ENCODE results near the gene CLDN7. TPM values are rescaled to one million over a fixed set of nuclear protein-coding genes. Genes with fewer than 3 reads are reported as not detected.
A peak's percentile ranks its signal among the peaks of the same experiment; 100 is the strongest.

The CLDN7 gene
- total RNA-seq, 1 experiment from 2014 or later = 286 TPM

DNA sequence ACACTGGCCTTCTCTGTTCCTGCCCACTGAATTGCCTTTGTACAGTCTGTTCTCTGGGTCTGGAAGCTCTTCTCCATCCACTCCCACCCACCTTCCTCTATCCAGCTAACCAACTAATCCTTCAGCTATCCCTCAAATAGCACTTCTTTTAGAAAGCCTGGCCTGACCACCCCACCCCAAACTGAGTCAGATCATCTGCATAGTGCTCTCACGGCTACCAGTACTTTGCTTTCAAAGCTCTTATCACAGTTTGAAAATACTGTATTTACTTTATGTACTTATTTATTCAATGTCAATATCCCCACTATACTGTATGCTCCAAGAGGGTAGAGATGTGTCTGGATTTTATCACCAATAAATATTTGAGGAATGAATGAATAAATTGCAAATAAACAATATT lies 4.5 kb upstream of the CLDN7 start (continued):
- TF ChIP-seq RAD21 (IDR thresholded peaks at IDR 0.05; ENCODE audit: low read depth) = no peak
- TF ChIP-seq EZH2phosphoT487 (IDR thresholded peaks at IDR 0.05; ENCODE audit: borderline replicate concordance) = no peak
- TF ChIP-seq, protein P1, sequence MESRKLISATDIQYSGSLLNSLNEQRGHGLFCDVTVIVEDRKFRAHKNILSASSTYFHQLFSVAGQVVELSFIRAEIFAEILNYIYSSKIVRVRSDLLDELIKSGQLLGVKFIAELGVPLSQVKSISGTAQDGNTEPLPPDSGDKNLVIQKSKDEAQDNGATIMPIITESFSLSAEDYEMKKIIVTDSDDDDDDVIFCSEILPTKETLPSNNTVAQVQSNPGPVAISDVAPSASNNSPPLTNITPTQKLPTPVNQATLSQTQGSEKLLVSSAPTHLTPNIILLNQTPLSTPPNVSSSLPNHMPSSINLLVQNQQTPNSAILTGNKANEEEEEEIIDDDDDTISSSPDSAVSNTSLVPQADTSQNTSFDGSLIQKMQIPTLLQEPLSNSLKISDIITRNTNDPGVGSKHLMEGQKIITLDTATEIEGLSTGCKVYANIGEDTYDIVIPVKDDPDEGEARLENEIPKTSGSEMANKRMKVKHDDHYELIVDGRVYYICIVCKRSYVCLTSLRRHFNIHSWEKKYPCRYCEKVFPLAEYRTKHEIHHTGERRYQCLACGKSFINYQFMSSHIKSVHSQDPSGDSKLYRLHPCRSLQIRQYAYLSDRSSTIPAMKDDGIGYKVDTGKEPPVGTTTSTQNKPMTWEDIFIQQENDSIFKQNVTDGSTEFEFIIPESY (IDR thresholded peaks at IDR 0.05; ENCODE audit: extremely low read depth, insufficient replicate concordance, low read length) = no peak
- no peak for TF ChIP-seq FOSL1 (IDR thresholded peaks at IDR 0.05; ENCODE audit: low read depth)
- TF ChIP-seq, protein P2, sequence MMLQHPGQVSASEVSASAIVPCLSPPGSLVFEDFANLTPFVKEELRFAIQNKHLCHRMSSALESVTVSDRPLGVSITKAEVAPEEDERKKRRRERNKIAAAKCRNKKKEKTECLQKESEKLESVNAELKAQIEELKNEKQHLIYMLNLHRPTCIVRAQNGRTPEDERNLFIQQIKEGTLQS (IDR thresholded peaks at IDR 0.05) = no peak
- no peak for TF ChIP-seq POLR2A (IDR thresholded peaks at IDR 0.05; ENCODE audit: borderline replicate concordance, extremely low read depth, insufficient read depth, insufficient read length)
- no peak for TF ChIP-seq EGR1 (IDR thresholded peaks at IDR 0.05; ENCODE audit: low read depth)
- no peak for TF ChIP-seq ELF1 (IDR thresholded peaks at IDR 0.05; ENCODE audit: borderline replicate concordance, low read depth)
- TF ChIP-seq ZFX (IDR thresholded peaks at IDR 0.05) = no peak
- TF ChIP-seq SP1 (IDR thresholded peaks at IDR 0.05; ENCODE audit: low read depth) = no peak; the same call in 1 of the 2 replicates
- TF ChIP-seq CEBPB (IDR thresholded peaks at IDR 0.05; ENCODE audit: low read depth) = no peak
- no peak for TF ChIP-seq EZH2 (IDR thresholded peaks at IDR 0.05)

DNA sequence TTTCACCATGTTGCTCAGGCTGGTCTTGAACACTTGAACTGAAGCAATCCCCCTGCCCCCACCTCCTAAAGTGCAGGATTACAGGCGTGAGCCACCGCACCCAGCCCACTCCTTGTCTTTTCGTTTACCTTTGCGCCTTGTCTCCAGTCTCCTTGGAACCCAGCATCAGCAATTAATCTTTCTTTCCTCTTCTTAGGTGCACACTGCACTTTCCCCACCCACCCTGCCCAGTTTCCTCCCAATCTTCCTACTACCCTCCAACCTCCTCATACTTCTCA lies 1.5 kb upstream of the CLDN7 start:
- Histone ChIP-seq H3K27me3 (ENCODE audit: insufficient read depth, low read length) (no peaks in the 10 kb centered on the region), H3K79me2 (ENCODE audit: insufficient read depth, low read length) (peaks cover 36% of the 10 kb centered on the region), H3K27ac (ENCODE audit: low read depth, low read length) (peak overlapping the region; percentile 94), H3K9me2 (ENCODE audit: insufficient read depth) (no peaks in the 10 kb centered on the region), H3K36me3 (ENCODE audit: control insufficient read depth in 1 of 2, insufficient read depth in 2 of 2, low read length in 2 of 2) (peaks cover 5 to 17% of the 10 kb centered on the region in 2 experiments), H2AFZ (ENCODE audit: low read depth, low read length, poor library complexity, severe bottlenecking) (no peak overlapping the region), H3K4me3 (replicated peaks in 1 of 2; ENCODE audit: low read depth in 1 of 2, low read length in 2 of 2) (peak overlapping the region; percentile 98 to 99), H3K9me3 (ENCODE audit: control insufficient read depth in 1 of 2, insufficient read depth in 1 of 2, low read depth in 1 of 2, low read length in 2 of 2) (no peaks in the 10 kb centered on the region), H3K9ac (ENCODE audit: low read length) (peak overlapping the region; percentile 99), H3K4me1 (ENCODE audit: control insufficient read depth in 1 of 2, insufficient read depth in 2 of 2, low read length in 2 of 2) (peaks cover 40 to 69% of the 10 kb centered on the region in 2 experiments), H3K4me2 (ENCODE audit: low read length) (peak overlapping the region; percentile 90), H4K20me1 (ENCODE audit: insufficient read depth) (peaks cover 5% of the 10 kb centered on the region; the same call in 1 of the 2 replicates)
- TF ChIP-seq FOSL1 (IDR thresholded peaks at IDR 0.05; ENCODE audit: low read depth) = no peak
- TF ChIP-seq ELF1 (IDR thresholded peaks at IDR 0.05; ENCODE audit: borderline replicate concordance, low read depth) = no peak
- TF ChIP-seq ZFX (IDR thresholded peaks at IDR 0.05) = no peak
- no peak for TF ChIP-seq SRF (IDR thresholded peaks at IDR 0.05; ENCODE audit: low read depth)
- TF ChIP-seq TCF7L2 (IDR thresholded peaks at IDR 0.05; ENCODE audit: borderline replicate concordance, extremely low read depth, insufficient read depth, insufficient read length) = no peak
- no TSS peak for BruUV-seq (replicated peaks)
- DNase-seq (ENCODE audit: low read depth, low spot score) (no peak), ATAC-seq (no peak)
- ChIA-PET RAD21 (ENCODE audit: low non-redundant PET in 1 of 2, low total read pairs in 2 of 2, uncharacterized antibody in 2 of 2, unreplicated experiment in 2 of 2) (interaction anchor here in 1 of 2 experiments (0.9 kb wide), 1 partner anchor 33 kb away, joined by 3 read pairs; no protein-coding TSS in a partner anchor), POLR2A (interaction anchor here (0.7 to 1.6 kb wide), 4 partner anchors 10 to 227 kb away, joined by 3 to 6 read pairs (median 3); partner anchors contain the start of gene SLC2A4), CTCF (interaction anchor here (1.6 to 1.8 kb wide), 2 partner anchors 33 to 43 kb away, joined by 3 to 6 read pairs; no protein-coding TSS in a partner anchor)
- intact Hi-C loops (cut with micrococcal nuclease) = loop anchor here (2.0 to 10.0 kb wide), 3 partner anchors 17 to 171 kb away; partner anchors contain the start of genes FGF11, SLC2A4 and TMEM102

All from HCT116 (cell line).